ENCODE measurements around the gene NUBP1.

NUBP1 gene

GRCh38 chr16:10763456-10763855, 19.8 kb downstream of the NUBP1 start:
- no peak overlapping the region for H3K27ac ChIP-seq (ENCODE audit: poor library complexity, severe bottlenecking)
- no peaks in the 10 kb centered on the region; the same call in 1 of the 2 replicates for H3K36me3 ChIP-seq (ENCODE audit: low read depth)

GRCh38 chr16:10765772-10766171, 22.1 kb downstream of the NUBP1 start:
- no peak for TF ChIP-seq CTCF (IDR thresholded peaks at IDR 0.05; ENCODE audit: poor library complexity, severe bottlenecking)
- Histone ChIP-seq H3K4me3 (ENCODE audit: severe bottlenecking) (no peak overlapping the region), H3K27me3 (ENCODE audit: insufficient read depth, poor library complexity, severe bottlenecking) (no peaks in the 10 kb centered on the region), H3K4me1 (ENCODE audit: insufficient read depth, poor library complexity, severe bottlenecking) (no peaks in the 10 kb centered on the region), H3K9me3 (ENCODE audit: severe bottlenecking) (no peaks in the 10 kb centered on the region), H3K27ac (ENCODE audit: poor library complexity, severe bottlenecking) (no peak overlapping the region), H3K36me3 (ENCODE audit: low read depth) (no peaks in the 10 kb centered on the region; the same call in 1 of the 2 replicates)
- ATAC-seq (ENCODE audit: low read depth): no peak
- DNase-seq (ENCODE audit: low spot score): no peak

More at GRCh38 chr16:10763456-10763855, 19.8 kb downstream of the NUBP1 start:
- H3K9me3 ChIP-seq (ENCODE audit: severe bottlenecking): no peaks in the 10 kb centered on the region
- ATAC-seq (ENCODE audit: low read depth): no peak
- no peak overlapping the region for H3K4me3 ChIP-seq (ENCODE audit: severe bottlenecking)
- DNase-seq (ENCODE audit: low spot score): no peak
- no peaks in the 10 kb centered on the region for H3K27me3 ChIP-seq (ENCODE audit: insufficient read depth, poor library complexity, severe bottlenecking)
- TF ChIP-seq CTCF (IDR thresholded peaks at IDR 0.05; ENCODE audit: poor library complexity, severe bottlenecking): no peak
- H3K4me1 ChIP-seq (ENCODE audit: insufficient read depth, poor library complexity, severe bottlenecking): no peaks in the 10 kb centered on the region

- no peak overlapping the region for H3K4me3 ChIP-seq (ENCODE audit: severe bottlenecking)
- ATAC-seq (ENCODE audit: low read depth) (no peak), DNase-seq (ENCODE audit: low spot score) (no peak)
- TF ChIP-seq CTCF (IDR thresholded peaks at IDR 0.05; ENCODE audit: poor library complexity, severe bottlenecking): no peak
- no peaks in the 10 kb centered on the region for H3K4me1 ChIP-seq (ENCODE audit: insufficient read depth, poor library complexity, severe bottlenecking)
- H3K27me3 ChIP-seq (ENCODE audit: insufficient read depth, poor library complexity, severe bottlenecking): no peaks in the 10 kb centered on the region
- H3K9me3 ChIP-seq (ENCODE audit: severe bottlenecking): no peaks in the 10 kb centered on the region
- no peak overlapping the region for H3K27ac ChIP-seq (ENCODE audit: poor library complexity, severe bottlenecking)
- H3K36me3 ChIP-seq (ENCODE audit: low read depth): no peaks in the 10 kb centered on the region
These were observed 23.5 kb downstream of the NUBP1 start for GRCh38 chr16:10767127-10767526.

- Histone ChIP-seq H3K4me3 (ENCODE audit: severe bottlenecking) (no peak overlapping the region), H3K36me3 (ENCODE audit: low read depth) (no peaks in the 10 kb centered on the region), H3K4me1 (ENCODE audit: insufficient read depth, poor library complexity, severe bottlenecking) (no peaks in the 10 kb centered on the region), H3K27me3 (ENCODE audit: insufficient read depth, poor library complexity, severe bottlenecking) (no peaks in the 10 kb centered on the region), H3K27ac (ENCODE audit: poor library complexity, severe bottlenecking) (no peak overlapping the region), H3K9me3 (ENCODE audit: severe bottlenecking) (no peaks in the 10 kb centered on the region)
- DNase-seq (ENCODE audit: low spot score) (no peak), ATAC-seq (ENCODE audit: low read depth) (no peak)
- TF ChIP-seq CTCF (IDR thresholded peaks at IDR 0.05; ENCODE audit: poor library complexity, severe bottlenecking): no peak
These were observed 25.7 kb downstream of the NUBP1 start for GRCh38 chr16:10769381-10769780.

- no peak for DNase-seq (ENCODE audit: low spot score)
- ATAC-seq (ENCODE audit: low read depth): no peak
- Histone ChIP-seq H3K4me1 (ENCODE audit: insufficient read depth, poor library complexity, severe bottlenecking) (no peaks in the 10 kb centered on the region), H3K9me3 (ENCODE audit: severe bottlenecking) (no peaks in the 10 kb centered on the region), H3K4me3 (ENCODE audit: severe bottlenecking) (no peak overlapping the region), H3K27ac (ENCODE audit: poor library complexity, severe bottlenecking) (no peak overlapping the region), H3K36me3 (ENCODE audit: low read depth) (no peaks in the 10 kb centered on the region), H3K27me3 (ENCODE audit: insufficient read depth, poor library complexity, severe bottlenecking) (no peaks in the 10 kb centered on the region)
- no peak for TF ChIP-seq CTCF (IDR thresholded peaks at IDR 0.05; ENCODE audit: poor library complexity, severe bottlenecking)
These were observed 27.3 kb downstream of the NUBP1 start for GRCh38 chr16:10770907-10771306.
